Fibroblast of skin of right quadriceps (primary cell): Measurements from ENCODE around the gene C2orf76.
"Not testable (repeated sequence)": the region's sequence is repeated elsewhere in the genome, so short reads cannot be mapped to it uniquely, and the experiment has no call there.

Source experiments
- DNase-seq: peaks from one replicate; pipeline ENCODE4 v3.0.0-alpha.2; 2013

Gene C2orf76

GRCh38 chr2:119377294-119377992 is 10.8 kb upstream of the C2orf76 start:
- DNase-seq = no peak

GRCh38 chr2:119376810-119377209 is 10.2 kb upstream of the C2orf76 start:
- no peak for DNase-seq

GRCh38 chr2:119376406-119376805 is 9.8 kb upstream of the C2orf76 start:
- DNase-seq = not testable (repeated sequence)

- DNase-seq = not testable (repeated sequence)
Measured at GRCh38 chr2:119373907-119374745, 7.5 kb upstream of the C2orf76 start.

- DNase-seq = no peak
Measured at GRCh38 chr2:119372778-119373568, 6.3 kb upstream of the C2orf76 start.

GRCh38 chr2:119371111-119371510 is 4.5 kb upstream of the C2orf76 start:
- no peak for DNase-seq

GRCh38 chr2:119369845-119370244 is 3.2 kb upstream of the C2orf76 start:
- DNase-seq = no peak

GRCh38 chr2:119367472-119368099 is 952 bp upstream of the C2orf76 start:
- DNase-seq = peak; percentile 11

- DNase-seq = no peak
Measured at GRCh38 chr2:119366161-119366648, 429 bp downstream of the C2orf76 start.

- no peak for DNase-seq
Measured at GRCh38 chr2:119365436-119365835, 1.2 kb downstream of the C2orf76 start.

GRCh38 chr2:119364798-119365197 is 1.8 kb downstream of the C2orf76 start:
- no peak for DNase-seq

GRCh38 chr2:119360423-119360966 is 6.1 kb downstream of the C2orf76 start:
- DNase-seq = no peak

GRCh38 chr2:119359774-119360173 is 6.9 kb downstream of the C2orf76 start:
- DNase-seq = no peak

- DNase-seq = no peak
Measured at GRCh38 chr2:119354860-119355259, 11.8 kb downstream of the C2orf76 start.

GRCh38 chr2:119352357-119352756 is 14.3 kb downstream of the C2orf76 start:
- no peak for DNase-seq

- no peak for DNase-seq
Measured at GRCh38 chr2:119350311-119350998, 16.2 kb downstream of the C2orf76 start.

GRCh38 chr2:119349289-119349688 is 17.3 kb downstream of the C2orf76 start:
- no peak for DNase-seq

GRCh38 chr2:119341684-119342083 is 24.9 kb downstream of the C2orf76 start:
- no peak for DNase-seq

GRCh38 chr2:119339562-119339923 is 27.1 kb downstream of the C2orf76 start:
- DNase-seq = no peak

GRCh38 chr2:119338826-119339561 is 27.6 kb downstream of the C2orf76 start:
- DNase-seq = no peak

- no peak for DNase-seq
Measured at GRCh38 chr2:119338272-119338671, 28.4 kb downstream of the C2orf76 start.
